VCaP (cell line): Measurements from ENCODE around the gene NUDT3.
"Not testable (repeated sequence)": the region's sequence is repeated elsewhere in the genome, so short reads cannot be mapped to it uniquely, and the experiment has no call there.

ENCODE experiments used
- H3K27ac ChIP-seq: fragments of 450-650 bp; 2 replicates; pipeline ENCODE4 v1.5.1; 2017
- CTCF ChIP-seq: fragments of 450-650 bp; conservative IDR thresholded peaks from 2 replicates; pipeline ENCODE4 v1.5.1; 2017; ENCODE audit warnings: mild to moderate bottlenecking, moderate library complexity

The NUDT3 gene

GRCh38 chr6:34362909-34363680 is 29.4 kb downstream of the NUDT3 start:
- peak overlapping the region; percentile 43 for H3K27ac ChIP-seq
- TF ChIP-seq CTCF: no peak

GRCh38 chr6:34362176-34362575 is 30.3 kb downstream of the NUDT3 start:
- no peak for TF ChIP-seq CTCF
- no peak overlapping the region for H3K27ac ChIP-seq

- H3K27ac ChIP-seq: peak overlapping the region; percentile 18; the same call in 1 of the 2 replicates
- no peak for TF ChIP-seq CTCF
These were observed 31.9 kb downstream of the NUDT3 start for GRCh38 chr6:34360556-34360955.

GRCh38 chr6:34359418-34360158 is 32.9 kb downstream of the NUDT3 start:
- no peak for TF ChIP-seq CTCF
- peak overlapping the region; percentile 18 for H3K27ac ChIP-seq

GRCh38 chr6:34358389-34358905 is 34.0 kb downstream of the NUDT3 start:
- TF ChIP-seq CTCF: no peak
- peak overlapping the region; percentile 18 for H3K27ac ChIP-seq

GRCh38 chr6:34357937-34358336 is 34.5 kb downstream of the NUDT3 start:
- no peak for TF ChIP-seq CTCF
- H3K27ac ChIP-seq: peak overlapping the region; percentile 18; the same call in 1 of the 2 replicates

- no peak overlapping the region for H3K27ac ChIP-seq
- TF ChIP-seq CTCF: no peak
These were observed 36.6 kb downstream of the NUDT3 start for GRCh38 chr6:34355889-34356288.

GRCh38 chr6:34354230-34354629 is 38.2 kb downstream of the NUDT3 start:
- not testable (repeated sequence) for H3K27ac ChIP-seq

GRCh38 chr6:34353530-34353929 is 38.9 kb downstream of the NUDT3 start:
- H3K27ac ChIP-seq: not testable (repeated sequence)
